Spleen (tissue), 11 donors: ENCODE data around the gene GCK. TPM values are rescaled to one million over a fixed set of nuclear protein-coding genes. Genes with fewer than 3 reads are reported as not detected.

Experiments
- DNase-seq: peaks from one replicate; pipeline ENCODE4 v3.0.0-alpha.2; 2020
- H3K27ac ChIP-seq, 8 donors: fragments of 200-600 bp; sonication (generic) in 7 of 8; 1 replicate in 4 of 8; 2 replicates in 4 of 8; pipeline versions ENCODE4 v1.5.0 to v1.8.0; 2016 to 2021; ENCODE audit warnings: inconsistent platforms in 4 of 8, mild to moderate bottlenecking in 4 of 8, moderate library complexity in 1 of 8
- H3K27me3 ChIP-seq, 7 donors: fragments of 200-600 bp; sonication (generic) in 6 of 7; replicated peaks in 1 of 7; 1 replicate in 4 of 7; 2 replicates in 3 of 7; pipeline versions ENCODE4 v1.5.0 to v1.8.0; 2016 to 2021; ENCODE audit warnings: inconsistent platforms in 3 of 7, mild to moderate bottlenecking in 1 of 7
- H3K36me3 ChIP-seq, 6 donors: fragments of 200-600 bp; sonication (generic) in 5 of 6; 1 replicate in 4 of 6; 2 replicates in 2 of 6; pipeline versions ENCODE4 v1.5.0 to v1.8.0; 2016 to 2021; ENCODE audit warnings: inconsistent platforms in 2 of 6
- H3K4me1 ChIP-seq, 6 donors: fragments of 200-600 bp; sonication (generic) in 5 of 6; 1 replicate in 3 of 6; 2 replicates in 3 of 6; pipeline versions ENCODE4 v1.5.0 to v1.8.0; 2016 to 2021; ENCODE audit warnings: inconsistent platforms in 3 of 6
- H3K4me3 ChIP-seq, 8 donors: fragments of 200-600 bp; sonication (generic) in 7 of 8; 1 replicate in 4 of 8; 2 replicates in 4 of 8; pipeline versions ENCODE4 v1.5.0 to v1.8.0; 2016 to 2021; ENCODE audit warnings: inconsistent platforms in 4 of 8, mild to moderate bottlenecking in 4 of 8, moderate library complexity in 2 of 8
- H3K9me3 ChIP-seq, 8 donors: fragments of 200-600 bp; sonication (generic) in 7 of 8; 1 replicate in 4 of 8; 2 replicates in 4 of 8; pipeline versions ENCODE4 v1.5.0 to v1.8.0; 2016 to 2021; ENCODE audit warnings: inconsistent platforms in 4 of 8
- POLR2A ChIP-seq, 3 donors: fragments of 450-650 bp; IDR thresholded peaks; one replicate each; pipeline ENCODE4 v1.5.1; 2017; ENCODE audit warnings: antibody characterized with exemption in 3 of 3, mild to moderate bottlenecking in 1 of 3
- POLR2AphosphoS5 ChIP-seq, 3 donors: sonication (generic); formaldehyde crosslinking; IDR thresholded peaks; one replicate each; pipeline ENCODE4 v1.5.1; 2017; ENCODE audit warnings: antibody characterized with exemption in 3 of 3
- WGBS, 5 donors: extraction: QIAGEN DNeasy Blood & Tissue Kit in 3 of 5; methylation state at CpG; one replicate each; pipeline versions ENCODE4 v1.1.5 to v1.1.7; 2013 to 2018; 5-methylcytosine and 5-hydroxymethylcytosine counted together
- intact Hi-C: fragments of 100-400 bp; cut with DNase I; formaldehyde crosslinking; loops from one replicate; pipeline ENCODE4 v1.15.0; 2023; ENCODE audit warnings: low total_unique reads
- polyA plus RNA-seq, 3 donors: library from polyadenylated mRNA; stranded (reverse); fragments of 200-250 nt; gene quantifications; one replicate each; pipeline ENCODE4 v1.2.1, GENCODE V29; 2013
- total RNA-seq, 7 donors: library from RNA; depleted of rRNA in 3 of 7; stranded (reverse); fragments of >200 nt in 3 of 7; fragmentation: NEBNext Ultra II Directional in 4 of 7; extraction: Animal tissue kit (Norgen Biotek cat#: 25700) in 4 of 7; gene quantifications; one replicate each; pipeline versions ENCODE4 v1.1.0 to v1.2.1, GENCODE V29; 2016 to 2021
- TF ChIP-seq, protein P1 (sequence below), 11 experiments: fragments of 200-600 bp in 7 of 11; fragments of 450-650 bp in 4 of 11; sonication (generic) in 4 of 11; IDR thresholded peaks in 8 of 11; conservative IDR thresholded peaks in 3 of 11; 1 replicate in 7 of 11; 2 replicates in 4 of 11; pipeline versions ENCODE4 v1.4.0 to v1.8.0; 2016 to 2021; ENCODE audit warnings: antibody characterized with exemption in 11 of 11, inconsistent platforms in 4 of 11, mild to moderate bottlenecking in 1 of 11
- donor health status: healthy with polysubstance abuse.
- donor health status: DM: no; HTN: no; CAD: no; lungs with moderate emphysema.
- donor health status: DM: no; HTN: no; CAD: no.
- donor health status: Bipolar disorder and iron deficiency.
- donor health status: healthy.
- donor health status: DM: no; HTN: no; CAD: no.
- donor health status: DM: yes; HTN: yes; CAD: no.

GCK gene
- total and polyA plus RNA-seq, 10 donors: 0.29 to 1.7 (median 0.55) TPM; not detected in 3

DNA sequence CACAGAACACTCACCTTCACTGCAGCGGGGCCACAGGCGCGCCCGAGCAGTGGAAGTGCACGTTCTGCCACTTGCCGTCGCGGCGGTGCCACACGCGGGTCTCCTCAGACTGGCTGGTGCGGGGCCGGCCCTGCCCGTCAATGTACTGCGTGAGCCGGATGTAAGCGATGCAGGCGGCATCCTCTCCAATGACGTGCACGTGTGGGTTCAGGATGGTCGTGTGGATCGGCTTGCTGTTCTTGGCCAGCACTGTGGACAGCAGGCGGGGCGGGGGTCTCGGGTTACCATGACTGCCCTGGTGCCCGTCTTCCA lies 30.8 kb upstream of the GCK start:
- intact Hi-C loops: no loop called here
- TF ChIP-seq POLR2AphosphoS5 (IDR thresholded peaks at IDR 0.05): no peak
- TF ChIP-seq, protein P1, sequence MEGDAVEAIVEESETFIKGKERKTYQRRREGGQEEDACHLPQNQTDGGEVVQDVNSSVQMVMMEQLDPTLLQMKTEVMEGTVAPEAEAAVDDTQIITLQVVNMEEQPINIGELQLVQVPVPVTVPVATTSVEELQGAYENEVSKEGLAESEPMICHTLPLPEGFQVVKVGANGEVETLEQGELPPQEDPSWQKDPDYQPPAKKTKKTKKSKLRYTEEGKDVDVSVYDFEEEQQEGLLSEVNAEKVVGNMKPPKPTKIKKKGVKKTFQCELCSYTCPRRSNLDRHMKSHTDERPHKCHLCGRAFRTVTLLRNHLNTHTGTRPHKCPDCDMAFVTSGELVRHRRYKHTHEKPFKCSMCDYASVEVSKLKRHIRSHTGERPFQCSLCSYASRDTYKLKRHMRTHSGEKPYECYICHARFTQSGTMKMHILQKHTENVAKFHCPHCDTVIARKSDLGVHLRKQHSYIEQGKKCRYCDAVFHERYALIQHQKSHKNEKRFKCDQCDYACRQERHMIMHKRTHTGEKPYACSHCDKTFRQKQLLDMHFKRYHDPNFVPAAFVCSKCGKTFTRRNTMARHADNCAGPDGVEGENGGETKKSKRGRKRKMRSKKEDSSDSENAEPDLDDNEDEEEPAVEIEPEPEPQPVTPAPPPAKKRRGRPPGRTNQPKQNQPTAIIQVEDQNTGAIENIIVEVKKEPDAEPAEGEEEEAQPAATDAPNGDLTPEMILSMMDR (IDR thresholded peaks at IDR 0.05 in 8 of 11, conservative IDR thresholded peaks at IDR 0.05 in 3 of 11): no peak
- no peaks in the 10 kb centered on the region for H3K4me1 ChIP-seq
- H3K27me3 ChIP-seq: peaks cover 0 to 14% (median 0%) of the 10 kb centered on the region in 7 donors
- 85 to 98% (median 94%) methylated on average over 16 to 26 of the region's 26 CpGs for WGBS, 5 donors
- H3K4me3 ChIP-seq: no peak overlapping the region
- DNase-seq: peak; percentile 73
- H3K27ac ChIP-seq: no peak overlapping the region
- H3K9me3 ChIP-seq: no peaks in the 10 kb centered on the region
- peaks cover 0 to under 1% (median 0%) of the 10 kb centered on the region in 6 donors for H3K36me3 ChIP-seq

DNA sequence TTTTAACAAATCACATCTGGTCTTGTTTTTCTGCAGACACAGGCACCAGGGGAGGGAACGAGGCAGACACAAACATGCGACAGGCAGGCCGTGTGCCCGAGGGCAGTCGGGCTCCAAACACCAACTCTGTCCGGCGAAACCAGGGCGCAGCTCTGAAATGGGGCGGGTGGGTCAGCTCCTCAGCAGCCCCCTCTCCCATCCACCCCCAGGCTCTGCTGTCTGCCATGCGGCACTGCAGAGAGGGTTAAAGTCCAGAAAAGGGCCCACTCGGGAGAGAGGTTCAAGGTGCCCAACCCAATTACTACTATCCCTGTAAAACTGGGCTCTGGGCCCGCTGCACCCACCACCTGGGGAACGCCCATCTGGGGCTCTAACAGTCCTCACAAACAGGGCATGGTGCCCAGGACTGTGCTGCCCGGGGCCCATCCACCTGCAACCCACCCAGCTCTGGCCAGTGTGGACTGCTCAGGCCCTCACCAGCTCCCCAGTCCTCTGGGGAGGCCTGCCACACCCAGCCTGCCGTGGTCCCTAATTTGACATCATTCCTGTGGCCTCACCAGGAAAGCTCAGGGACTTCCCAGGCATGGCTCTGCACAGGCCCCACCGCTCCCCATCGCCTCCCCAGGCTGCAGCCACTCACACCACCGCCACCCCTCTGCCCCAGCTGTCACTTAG lies 30.3 kb upstream of the GCK start:
- intact Hi-C loops: no loop called here
- Histone ChIP-seq H3K4me3 (no peak overlapping the region), H3K9me3 (no peaks in the 10 kb centered on the region), H3K36me3 (peaks cover 0 to 5% (median under 1%) of the 10 kb centered on the region in 6 donors), H3K27me3 (peaks cover 0 to 10% (median 0%) of the 10 kb centered on the region in 7 donors), H3K27ac (no peak overlapping the region), H3K4me1 (no peaks in the 10 kb centered on the region)
- no peak for TF ChIP-seq POLR2AphosphoS5 (IDR thresholded peaks at IDR 0.05)
- TF ChIP-seq POLR2A (IDR thresholded peaks at IDR 0.05): no peak
- TF ChIP-seq, protein P1 (IDR thresholded peaks at IDR 0.05 in 8 of 11, conservative IDR thresholded peaks at IDR 0.05 in 3 of 11): no peak
- peak; percentile 69 for DNase-seq
- WGBS, 5 donors: 93 to 97% (median 93%) methylated on average over 18 of the region's 18 CpGs

DNA sequence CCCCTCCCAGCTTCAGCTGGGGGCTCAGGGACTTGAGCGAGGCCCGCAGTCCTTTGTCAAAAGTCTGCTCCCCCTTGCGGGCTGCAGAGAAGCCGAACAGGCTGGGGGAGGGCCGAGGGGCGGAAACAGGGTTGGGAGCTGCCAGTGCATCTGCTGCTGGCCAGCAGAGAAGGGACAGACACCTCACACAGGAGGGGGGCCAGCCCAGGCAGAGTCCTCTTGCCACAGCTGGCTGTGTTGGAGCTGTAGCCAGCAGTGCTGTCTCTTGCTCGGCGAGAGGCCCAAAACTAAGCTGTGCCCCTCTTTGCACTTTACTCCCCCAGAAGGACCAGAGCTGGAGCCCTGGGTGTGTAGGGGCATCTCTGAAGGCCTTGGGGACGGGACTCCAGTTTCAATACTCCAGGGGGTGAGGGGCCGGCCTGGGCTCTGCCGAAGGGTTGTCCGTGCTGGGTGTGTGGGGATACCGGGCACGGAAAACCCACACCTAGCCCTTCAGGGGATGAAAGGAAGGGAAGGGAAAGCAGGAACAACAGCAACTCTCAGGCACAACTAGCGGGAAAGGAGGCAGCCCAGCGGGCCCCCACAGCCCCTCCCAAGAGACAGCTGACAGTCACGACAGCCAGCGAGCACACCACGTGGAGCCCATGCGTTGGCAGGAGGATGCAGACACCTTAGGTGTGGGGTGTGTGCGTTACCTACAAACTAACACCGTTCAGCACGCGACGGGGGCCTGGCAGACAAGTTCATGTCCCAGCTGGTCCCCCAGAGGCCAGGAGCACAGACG lies 29.4 kb upstream of the GCK start:
- peak; percentile 68 for DNase-seq
- Histone ChIP-seq H3K9me3 (no peaks in the 10 kb centered on the region), H3K4me3 (no peak overlapping the region), H3K27me3 (peaks cover 0 to 10% (median 0%) of the 10 kb centered on the region in 7 donors), H3K36me3 (peaks cover 0 to 14% (median 3%) of the 10 kb centered on the region in 6 donors), H3K27ac (no peak overlapping the region), H3K4me1 (peaks cover 0 to 6% (median 0%) of the 10 kb centered on the region in 6 donors)
- intact Hi-C loops: no loop called here
- 79 to 87% (median 82%) methylated on average over 22 to 26 of the region's 26 CpGs for WGBS, 5 donors
- no peak for TF ChIP-seq POLR2A (IDR thresholded peaks at IDR 0.05)
- TF ChIP-seq POLR2AphosphoS5 (IDR thresholded peaks at IDR 0.05): no peak
- TF ChIP-seq, protein P1 (IDR thresholded peaks at IDR 0.05 in 8 of 11, conservative IDR thresholded peaks at IDR 0.05 in 3 of 11): no peak

DNA sequence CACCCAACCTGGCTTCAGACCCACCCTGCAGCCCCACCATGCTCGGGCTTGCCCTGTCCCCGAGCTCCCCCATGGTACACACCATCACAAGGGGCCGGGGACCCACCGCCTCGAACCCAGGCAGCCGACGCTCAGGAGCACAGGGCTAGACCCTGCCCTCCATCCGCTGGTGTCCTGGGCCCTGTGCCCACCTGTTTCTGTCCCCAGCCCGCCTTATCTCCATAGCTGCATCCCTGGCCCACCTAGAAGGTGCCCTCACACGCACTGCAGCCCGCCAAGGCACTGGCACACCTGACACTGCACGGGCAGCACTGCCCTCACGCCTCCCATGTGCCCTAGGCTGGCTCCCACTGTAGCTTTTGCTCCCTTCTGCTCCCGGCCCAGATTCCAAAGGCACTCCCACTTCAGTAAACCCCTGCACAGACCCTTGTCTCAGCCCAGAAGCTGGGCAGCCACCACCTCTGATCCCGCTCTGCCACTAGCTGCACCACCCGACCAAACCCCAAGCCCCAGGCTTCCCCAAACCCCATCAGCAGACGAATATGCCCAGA lies 28.7 kb upstream of the GCK start:
- WGBS, 5 donors: 82 to 86% (median 84%) methylated on average over 16 to 17 of the region's 17 CpGs
- peak; percentile 66 for DNase-seq
- Histone ChIP-seq H3K27ac (no peak overlapping the region), H3K4me1 (peaks cover 0 to 6% (median 0%) of the 10 kb centered on the region in 6 donors), H3K36me3 (peaks cover 0 to 21% (median 10%) of the 10 kb centered on the region in 6 donors), H3K4me3 (no peak overlapping the region), H3K27me3 (peaks cover 0 to 10% (median 0%) of the 10 kb centered on the region in 7 donors), H3K9me3 (no peaks in the 10 kb centered on the region)
- intact Hi-C loops: no loop called here
- TF ChIP-seq POLR2A (IDR thresholded peaks at IDR 0.05) (no peak), POLR2AphosphoS5 (IDR thresholded peaks at IDR 0.05) (no peak)
- TF ChIP-seq, protein P1 (IDR thresholded peaks at IDR 0.05 in 8 of 11, conservative IDR thresholded peaks at IDR 0.05 in 3 of 11): no peak
